KOPT-K1 (cell line): ENCODE data around the gene DUSP16.
"Not testable (repeated sequence)": the region's sequence is repeated elsewhere in the genome, so short reads cannot be mapped to it uniquely, and the experiment has no call there.

ENCODE experiments used
- H3K27ac ChIP-seq: fragments of 200-600 bp; sonication (generic); 2 replicates; pipeline ENCODE4 v1.5.1; 2016; ENCODE audit warnings: antibody characterized with exemption, mild to moderate bottlenecking, low read depth, low read length; ENCODE audit not compliant: poor library complexity, severe bottlenecking
- H3K36me3 ChIP-seq: fragments of 200-600 bp; sonication (generic); 2 replicates; pipeline ENCODE4 v1.5.1; 2017; ENCODE audit warnings: antibody characterized with exemption, mild to moderate bottlenecking, low read length, moderate library complexity; ENCODE audit not compliant: insufficient read depth
- H3K9me3 ChIP-seq: fragments of 200-600 bp; sonication (generic); 2 replicates; pipeline ENCODE4 v1.5.1; 2017; ENCODE audit warnings: antibody characterized with exemption, low read length, mild to moderate bottlenecking; ENCODE audit not compliant: insufficient read depth, poor library complexity, severe bottlenecking

The DUSP16 gene

GRCh38 chr12:12524128-12524527 lies 38.5 kb downstream of the DUSP16 start:
- no peaks in the 10 kb centered on the region for H3K9me3 ChIP-seq
- no peak overlapping the region for H3K27ac ChIP-seq
- no peaks in the 10 kb centered on the region for H3K36me3 ChIP-seq

GRCh38 chr12:12523229-12523628 lies 39.4 kb downstream of the DUSP16 start:
- Histone ChIP-seq H3K27ac (no peak overlapping the region), H3K36me3 (no peaks in the 10 kb centered on the region), H3K9me3 (no peaks in the 10 kb centered on the region)

GRCh38 chr12:12522657-12523056 lies 40.0 kb downstream of the DUSP16 start:
- not testable (repeated sequence) for H3K27ac ChIP-seq, H3K9me3 ChIP-seq, H3K36me3 ChIP-seq

DNA sequence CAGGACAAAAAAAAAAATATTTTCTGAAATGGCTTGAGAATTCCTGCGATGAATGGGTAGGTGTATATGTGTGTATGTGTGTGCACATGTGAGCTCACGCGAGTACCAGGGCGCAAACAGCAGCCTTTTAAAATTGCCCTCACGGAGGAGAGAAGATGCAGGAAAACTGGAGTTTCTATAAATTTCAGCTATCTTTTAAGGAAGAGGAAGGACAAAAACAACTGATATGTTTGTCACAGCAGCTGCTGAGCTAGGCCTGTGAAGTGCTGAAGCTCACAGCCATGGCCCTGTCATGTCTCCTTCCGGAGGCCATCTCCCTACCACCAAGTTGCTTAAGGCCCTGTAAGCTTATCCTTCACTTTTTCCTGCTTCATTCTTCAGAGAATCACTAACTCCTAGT lies 40.8 kb downstream of the DUSP16 start:
- Histone ChIP-seq H3K36me3 (no peaks in the 10 kb centered on the region), H3K27ac (no peak overlapping the region), H3K9me3 (no peaks in the 10 kb centered on the region)

GRCh38 chr12:12521044-12521485 lies 41.6 kb downstream of the DUSP16 start:
- Histone ChIP-seq H3K36me3 (no peaks in the 10 kb centered on the region), H3K9me3 (no peaks in the 10 kb centered on the region), H3K27ac (no peak overlapping the region)

GRCh38 chr12:12520273-12520672 lies 42.4 kb downstream of the DUSP16 start:
- H3K27ac ChIP-seq, result no peak overlapping the region
- no peaks in the 10 kb centered on the region for H3K36me3 ChIP-seq
- no peaks in the 10 kb centered on the region for H3K9me3 ChIP-seq

- no peak overlapping the region for H3K27ac ChIP-seq
Measured at GRCh38 chr12:12519354-12519998, 43.2 kb downstream of the DUSP16 start.

DNA sequence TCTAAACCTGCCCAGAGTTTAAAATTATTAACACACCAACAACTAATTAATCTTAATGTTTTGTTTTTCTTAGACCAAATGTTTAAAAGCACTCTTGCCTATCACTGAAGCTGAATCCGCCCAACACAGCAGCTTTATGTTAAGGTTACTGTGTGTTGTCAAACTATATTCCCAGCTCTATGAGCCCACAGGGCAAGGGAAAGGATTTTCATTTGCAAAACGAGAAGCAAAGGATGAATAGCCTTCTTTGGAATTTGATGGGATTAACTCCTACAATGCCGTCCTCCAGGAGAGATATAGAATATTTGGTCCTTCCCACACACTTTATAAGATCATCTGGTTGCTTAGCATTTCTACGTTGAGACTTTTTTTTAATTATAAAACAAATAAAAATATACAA lies 43.7 kb downstream of the DUSP16 start:
- Histone ChIP-seq H3K27ac (no peak overlapping the region), H3K9me3 (no peaks in the 10 kb centered on the region), H3K36me3 (no peaks in the 10 kb centered on the region)

More at GRCh38 chr12:12519354-12519998, 43.2 kb downstream of the DUSP16 start:
- H3K9me3 ChIP-seq, result no peaks in the 10 kb centered on the region
- H3K36me3 ChIP-seq, result no peaks in the 10 kb centered on the region

GRCh38 chr12:12518464-12518845 lies 44.2 kb downstream of the DUSP16 start:
- Histone ChIP-seq H3K9me3 (no peaks in the 10 kb centered on the region), H3K36me3 (no peaks in the 10 kb centered on the region), H3K27ac (no peak overlapping the region)

DNA sequence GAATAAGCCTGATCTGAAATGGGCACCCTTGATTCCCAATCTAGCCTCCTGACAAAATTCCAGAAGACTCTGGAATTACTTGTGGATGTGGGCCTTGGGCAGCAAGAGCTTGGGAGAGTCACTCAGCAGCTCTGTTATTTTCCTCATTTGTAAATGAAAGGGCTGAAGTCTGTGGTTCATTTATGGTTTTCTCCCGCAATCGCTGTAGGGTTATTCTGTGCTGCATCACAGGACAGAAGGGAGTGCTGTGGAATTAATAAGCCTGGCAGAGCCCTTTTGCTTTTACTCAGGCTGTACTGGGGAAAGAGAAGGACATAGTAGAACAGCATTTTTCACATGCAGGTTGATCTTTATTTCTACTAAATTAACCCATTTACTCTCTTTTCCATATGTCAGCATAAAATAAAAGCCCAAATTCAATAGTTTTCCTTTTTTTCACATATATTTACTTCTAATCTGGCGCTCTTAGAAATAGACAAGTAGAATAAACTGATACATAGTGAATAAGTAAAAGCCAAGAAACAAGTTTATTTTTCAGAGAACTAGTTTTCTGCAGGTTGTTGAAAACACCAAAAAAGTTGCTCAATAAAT lies 49.2 kb downstream of the DUSP16 start:
- no peak overlapping the region for H3K27ac ChIP-seq
- no peaks in the 10 kb centered on the region for H3K36me3 ChIP-seq
- no peaks in the 10 kb centered on the region for H3K9me3 ChIP-seq

- Histone ChIP-seq H3K27ac (no peak overlapping the region), H3K9me3 (no peaks in the 10 kb centered on the region), H3K36me3 (no peaks in the 10 kb centered on the region)
Measured at GRCh38 chr12:12511895-12512711, 50.6 kb downstream of the DUSP16 start.

DNA sequence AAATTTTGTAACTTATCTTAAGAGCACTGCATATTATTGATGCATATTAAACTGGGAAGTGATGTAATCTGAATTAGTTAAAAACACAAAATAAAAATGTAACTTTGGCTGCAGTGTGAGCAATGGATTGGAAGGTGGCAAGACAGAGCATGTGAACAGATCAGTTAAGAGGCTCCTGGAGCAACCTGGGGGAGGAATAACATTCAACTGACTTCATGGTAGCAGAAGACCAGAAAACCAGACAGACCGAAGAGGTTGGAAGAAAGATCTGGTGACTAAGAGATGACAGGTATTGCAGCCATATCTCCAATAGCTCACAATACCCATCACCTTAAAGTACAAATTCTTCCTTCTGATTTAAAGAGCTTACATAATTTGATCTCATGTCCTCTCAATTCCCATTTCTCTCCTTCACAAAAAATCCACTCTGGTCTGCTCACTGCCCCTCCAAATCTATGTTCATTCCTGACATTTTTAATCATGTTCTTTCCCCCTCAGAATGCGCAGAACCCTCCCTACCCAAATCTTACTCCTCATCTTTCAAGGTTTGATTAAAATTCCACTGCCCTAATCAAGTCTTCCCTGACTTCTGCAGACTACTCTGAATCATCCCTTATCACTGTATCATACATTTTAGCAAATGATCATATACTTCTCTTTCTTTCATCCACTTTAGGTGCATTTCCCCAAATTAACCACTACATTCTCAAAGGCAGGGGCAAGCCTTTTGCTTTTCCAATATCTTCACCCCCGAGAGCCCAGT lies 51.5 kb downstream of the DUSP16 start:
- no peak overlapping the region for H3K27ac ChIP-seq
- no peaks in the 10 kb centered on the region for H3K9me3 ChIP-seq
- H3K36me3 ChIP-seq, result no peaks in the 10 kb centered on the region

DNA sequence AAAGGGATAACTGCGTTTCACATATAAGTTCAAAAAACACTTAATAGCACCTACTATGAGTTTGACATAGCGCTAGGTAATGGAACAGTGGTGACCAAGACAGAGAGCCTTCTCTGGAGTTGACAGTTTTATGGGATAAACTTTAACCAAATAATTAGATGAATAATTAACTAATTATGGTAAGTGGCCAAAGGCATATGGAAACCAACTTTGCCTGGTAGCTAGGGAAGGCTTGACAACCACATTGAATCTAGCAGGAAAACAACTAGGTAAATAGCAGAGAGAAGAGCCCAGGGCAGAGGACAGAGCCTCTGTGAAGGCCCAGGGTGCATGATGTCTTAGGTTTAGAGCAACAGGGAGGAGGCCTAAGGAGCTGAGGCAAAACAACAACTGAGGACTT lies 52.1 kb downstream of the DUSP16 start:
- Histone ChIP-seq H3K9me3 (no peaks in the 10 kb centered on the region), H3K27ac (no peak overlapping the region), H3K36me3 (no peaks in the 10 kb centered on the region)

DNA sequence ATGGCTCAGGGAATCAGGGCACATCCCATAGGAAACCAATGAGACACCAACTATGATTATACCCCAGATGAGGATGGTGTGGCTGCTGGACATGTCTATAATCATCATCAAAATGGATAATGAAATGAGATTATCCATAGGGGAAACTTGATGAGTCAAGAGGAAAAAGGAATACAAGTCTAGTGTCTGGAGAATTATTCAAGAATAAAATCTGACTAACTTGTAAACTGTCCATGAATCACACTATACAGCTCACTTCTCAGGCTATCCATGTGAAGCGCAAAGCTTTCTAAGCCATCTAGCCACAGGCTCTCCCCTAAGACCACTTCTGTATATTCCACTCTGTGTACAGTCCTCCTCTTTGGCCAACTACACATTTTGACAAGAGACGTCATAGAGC lies 52.5 kb downstream of the DUSP16 start:
- no peaks in the 10 kb centered on the region for H3K9me3 ChIP-seq
- H3K27ac ChIP-seq, result no peak overlapping the region

GRCh38 chr12:12508612-12509011 lies 54.1 kb downstream of the DUSP16 start:
- Histone ChIP-seq H3K27ac (no peak overlapping the region), H3K9me3 (no peaks in the 10 kb centered on the region), H3K36me3 (no peaks in the 10 kb centered on the region)

More for the DNA sequence above, 52.5 kb downstream of the DUSP16 start:
- no peaks in the 10 kb centered on the region for H3K36me3 ChIP-seq
